ENCODE measurements around the gene TTC13. TPM values are rescaled to one million over a fixed set of nuclear protein-coding genes. Genes with fewer than 3 reads are reported as not detected.

Gene TTC13
- total RNA-seq, 1 donor from 2014 or later: 14.5 TPM

DNA sequence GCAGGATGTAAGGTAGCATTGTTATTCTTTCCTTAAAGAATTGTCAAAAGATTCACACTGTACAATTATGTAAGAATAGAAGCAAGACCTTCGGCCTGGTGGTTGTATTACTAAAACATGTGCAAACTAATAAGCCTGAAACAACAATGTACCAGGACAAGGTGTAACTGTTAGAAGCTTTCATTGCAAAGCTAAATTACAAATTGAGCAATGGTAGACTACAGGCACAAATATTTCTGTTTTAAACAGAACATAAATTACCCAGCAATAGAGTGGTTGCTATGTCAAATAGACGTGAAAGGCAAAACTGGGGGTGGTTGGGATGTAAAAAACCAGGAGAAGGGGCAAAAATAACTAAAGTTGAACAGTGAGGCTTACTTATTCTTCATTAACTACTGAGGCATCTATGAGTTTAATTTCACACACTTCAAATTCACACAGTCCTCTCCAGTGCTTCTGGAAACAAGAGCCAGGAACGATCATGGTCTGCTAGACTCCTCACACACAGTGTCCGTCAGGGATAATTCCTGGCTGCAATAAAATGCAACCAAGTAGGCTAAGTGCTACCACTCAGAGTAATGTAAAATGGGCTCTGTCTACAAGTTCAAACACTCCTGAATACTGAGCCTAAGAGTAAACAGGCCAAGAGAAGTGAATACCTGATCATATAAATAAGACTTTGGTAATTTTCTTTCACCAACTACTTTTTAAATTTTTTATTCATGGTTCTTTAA, 71.0 kb downstream of the TTC13 start:
- no peak for DNase-seq (ENCODE audit: low read depth, low spot score)

DNA sequence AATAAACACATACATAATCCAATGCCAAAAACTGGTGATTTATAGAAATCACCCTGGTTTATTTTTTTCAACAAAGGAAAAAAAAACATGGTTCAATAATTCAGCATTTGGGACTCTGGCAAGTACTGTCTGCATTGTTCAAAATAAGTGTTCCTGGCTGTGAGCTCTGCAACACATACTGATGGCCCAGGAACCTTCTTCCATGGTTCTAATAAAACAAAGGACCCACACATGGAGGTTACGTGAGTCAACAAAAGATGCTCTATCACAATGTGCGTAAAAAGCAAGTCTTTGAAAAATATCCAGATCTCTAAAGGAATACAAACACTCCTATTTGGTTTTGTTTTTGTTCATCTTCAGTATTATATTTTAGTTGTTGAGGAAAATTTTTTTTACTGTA, 72.4 kb downstream of the TTC13 start:
- DNase-seq (ENCODE audit: low read depth, low spot score): no peak

DNA sequence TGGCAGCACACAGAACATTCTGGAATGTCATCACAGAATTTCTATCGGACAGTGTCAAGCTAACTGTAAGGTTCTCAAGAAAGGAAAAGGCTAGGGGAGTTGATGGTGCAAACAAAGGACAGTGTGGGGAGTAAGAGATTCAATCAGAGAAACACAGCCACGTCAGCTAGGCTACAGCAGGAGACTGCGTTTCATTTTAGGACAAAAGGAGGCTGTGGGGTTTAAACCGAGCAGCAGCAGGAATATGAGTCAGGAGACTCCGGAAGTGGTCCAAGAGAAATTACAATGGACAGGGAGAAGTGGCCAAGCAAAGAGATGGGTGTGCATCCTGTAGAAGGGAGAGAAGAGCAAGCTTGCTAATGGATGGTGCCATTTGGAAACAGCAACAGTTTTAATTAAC, 72.9 kb downstream of the TTC13 start:
- peak; percentile 68 for DNase-seq (ENCODE audit: low read depth, low spot score)

DNA sequence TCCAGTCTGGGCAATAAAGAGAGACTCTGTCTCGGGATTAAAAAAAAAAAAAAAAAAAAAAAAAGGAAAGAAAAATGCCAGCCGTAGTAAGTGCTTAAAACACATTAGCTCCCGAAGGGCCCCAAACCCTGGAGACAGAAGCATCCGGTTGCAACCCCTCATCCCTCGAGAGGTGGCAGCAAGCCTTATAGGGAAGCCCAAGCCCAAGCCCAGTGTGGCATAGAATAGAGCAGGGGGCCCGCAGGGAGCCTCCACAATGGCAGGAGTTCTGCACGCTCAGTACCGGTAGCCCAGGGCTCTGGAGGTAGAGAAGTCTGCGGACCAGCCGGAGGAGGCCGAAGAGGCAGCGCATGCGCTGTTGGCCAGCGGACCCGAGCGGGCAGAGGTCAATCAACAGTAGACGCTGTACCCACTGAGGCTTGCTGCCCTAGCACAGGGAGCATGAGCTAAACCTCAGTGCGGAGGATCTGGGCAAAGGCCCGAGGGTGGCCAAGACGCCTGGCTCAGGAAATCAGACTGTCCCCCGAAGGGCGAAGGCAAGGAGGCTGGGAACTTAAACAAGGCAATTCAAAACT, 76.2 kb downstream of the TTC13 start:
- DNase-seq (ENCODE audit: low read depth, low spot score): no peak

DNA sequence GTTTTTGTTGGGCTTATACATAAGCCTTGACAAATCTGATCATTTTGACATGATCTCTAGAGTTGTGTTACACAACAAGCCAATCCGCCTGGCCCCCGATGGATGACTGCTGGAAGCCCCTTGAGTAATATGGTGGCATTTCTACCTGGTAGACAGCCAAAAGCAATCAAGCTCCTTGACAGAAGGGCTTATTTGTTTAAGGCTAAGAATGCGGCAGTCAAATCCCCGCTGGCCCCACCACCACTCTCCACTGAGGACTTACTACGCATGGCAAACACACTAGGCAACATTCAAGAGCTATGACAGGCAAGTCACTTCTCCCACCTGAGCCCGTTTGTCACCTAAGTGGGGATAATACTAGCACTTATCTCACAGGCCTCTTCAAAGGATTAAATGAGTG, 77.0 kb downstream of the TTC13 start:
- no peak for DNase-seq (ENCODE audit: low read depth, low spot score)

DNA sequence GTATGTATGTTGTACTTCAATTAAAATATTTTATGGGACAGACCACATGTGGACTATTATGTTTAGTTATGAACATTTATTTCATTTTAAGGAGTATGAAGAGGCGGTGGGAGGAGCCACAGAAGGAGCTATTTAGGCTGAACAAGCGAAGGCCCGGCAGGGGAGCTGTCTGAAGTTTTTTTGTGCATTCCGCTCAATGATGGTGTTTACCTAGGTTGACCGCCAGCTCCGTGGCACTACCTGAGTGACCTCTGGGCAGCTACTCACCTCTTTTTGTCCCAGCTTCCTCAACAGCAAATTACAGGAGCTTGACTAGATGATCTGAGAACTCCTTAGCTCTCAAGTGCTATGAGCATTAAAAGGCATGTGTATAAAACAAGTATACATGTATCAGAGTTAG, 77.7 kb downstream of the TTC13 start:
- no peak for DNase-seq (ENCODE audit: low read depth, low spot score)

DNA sequence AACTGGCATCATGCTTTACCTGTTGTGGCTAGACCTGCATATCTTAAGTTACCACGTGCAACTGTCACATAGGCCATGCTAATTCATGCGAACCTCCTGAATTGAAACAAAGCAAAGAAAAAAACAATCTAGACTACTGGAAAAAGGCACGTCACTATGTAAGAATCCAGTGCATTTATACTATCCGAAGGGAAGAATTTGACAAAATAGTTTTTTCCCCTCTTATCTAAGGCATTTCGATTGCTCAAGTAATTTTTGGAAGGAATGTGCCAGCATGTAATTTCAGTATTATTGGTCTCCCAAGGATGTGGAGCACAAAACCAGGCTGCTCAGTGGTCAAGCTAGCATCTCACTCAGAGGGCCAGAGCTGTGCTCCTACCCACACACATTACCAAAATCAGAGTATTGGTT, 78.8 kb downstream of the TTC13 start:
- DNase-seq (ENCODE audit: low read depth, low spot score): no peak

DNA sequence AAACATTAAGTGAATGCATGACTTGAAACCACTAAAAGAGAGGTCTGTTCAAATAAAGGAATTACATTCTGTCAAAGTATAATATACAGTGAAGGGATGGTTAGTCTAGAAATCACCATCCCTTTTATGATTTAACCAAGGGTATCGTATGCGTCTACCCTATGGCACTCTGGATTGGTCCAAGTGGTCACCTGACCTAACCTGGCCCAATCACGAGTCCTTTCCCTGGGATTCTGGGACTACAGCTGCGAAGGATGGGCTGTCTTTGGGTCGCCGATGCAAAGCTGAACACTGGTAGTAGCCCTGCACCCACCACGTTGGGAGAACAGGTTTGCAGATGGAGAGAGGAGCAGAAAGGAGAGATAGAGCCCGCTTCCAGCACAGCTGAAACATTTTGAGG, 79.9 kb downstream of the TTC13 start:
- no peak for DNase-seq (ENCODE audit: low read depth, low spot score)

DNA sequence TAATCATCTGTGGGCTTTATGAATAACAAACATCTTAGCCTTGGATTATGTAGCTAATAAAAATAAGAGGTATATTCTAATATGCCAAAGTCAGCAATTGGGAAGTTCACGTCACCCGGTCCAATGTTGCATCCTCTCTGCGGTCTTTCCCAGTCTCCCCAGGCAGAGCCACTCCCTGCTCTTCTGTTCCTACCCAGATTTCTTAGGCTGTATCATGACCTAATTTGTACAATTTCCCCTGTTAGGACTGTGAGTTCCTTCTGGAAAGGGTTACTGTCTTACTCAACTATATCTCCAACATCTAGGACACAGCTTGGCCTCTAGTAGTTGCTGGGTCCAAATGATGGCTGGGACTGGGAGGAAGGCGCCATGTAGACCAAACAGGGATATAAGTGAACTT, 80.5 kb downstream of the TTC13 start:
- no peak for DNase-seq (ENCODE audit: low read depth, low spot score)

DNA sequence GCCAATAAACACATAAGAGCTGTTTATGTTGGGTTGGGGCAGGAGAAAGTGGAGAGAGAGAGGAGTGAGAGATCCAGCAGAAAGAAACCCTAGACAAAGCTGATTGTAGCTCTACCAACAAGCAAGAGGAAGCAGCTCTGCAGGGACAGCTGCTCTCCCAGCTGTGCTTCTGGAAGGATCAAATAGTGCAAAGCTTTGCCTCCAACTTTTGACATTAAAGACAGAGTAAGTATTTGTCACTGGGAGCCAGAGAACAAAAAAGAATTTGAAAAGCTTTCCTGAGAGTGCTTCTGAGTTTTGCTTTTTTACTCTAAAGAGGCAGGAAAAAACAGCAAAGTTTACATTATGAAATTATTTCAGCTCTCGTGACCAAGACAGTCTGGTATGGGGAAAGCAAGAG, 81.9 kb downstream of the TTC13 start:
- no peak for DNase-seq (ENCODE audit: low read depth, low spot score)

DNA sequence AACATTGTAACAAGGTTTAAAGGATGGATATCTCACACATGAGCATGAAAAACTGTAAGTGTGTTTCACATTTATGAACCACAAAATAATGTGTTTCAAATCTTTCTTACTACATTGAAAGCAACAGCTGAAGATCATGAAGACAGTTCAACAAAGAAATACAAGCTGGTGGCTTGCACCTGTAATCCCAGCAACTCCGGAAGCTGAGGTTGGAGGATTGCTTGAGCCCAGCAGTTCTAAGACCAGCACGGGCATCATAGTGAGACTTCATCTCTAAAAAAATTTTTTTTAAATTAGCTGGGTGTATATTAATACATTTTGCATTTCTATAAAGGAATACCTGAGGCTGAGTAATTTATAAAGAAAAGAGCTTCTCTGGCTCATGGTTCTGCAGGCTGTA, 83.2 kb downstream of the TTC13 start:
- DNase-seq (ENCODE audit: low read depth, low spot score): no peak

DNA sequence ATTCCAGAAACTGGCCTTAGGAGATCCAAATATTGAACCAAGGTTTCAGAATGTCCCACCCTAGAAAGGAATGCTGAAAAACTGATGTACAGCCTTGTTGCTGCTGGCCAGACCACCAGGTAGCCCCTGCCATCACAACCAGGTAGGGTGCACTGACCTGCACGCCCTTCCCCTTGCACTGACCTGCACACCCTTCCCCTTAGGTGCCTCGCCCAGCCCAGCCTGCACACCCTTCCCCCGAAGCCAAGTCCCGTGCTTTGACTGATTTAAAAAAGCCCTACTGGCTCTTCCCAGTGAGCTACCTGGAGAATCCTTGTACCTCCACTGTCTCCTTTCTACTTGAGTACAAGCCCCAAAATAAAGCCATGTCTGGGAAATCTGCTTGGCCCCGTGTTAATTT, 84.0 kb downstream of the TTC13 start:
- no peak for DNase-seq (ENCODE audit: low read depth, low spot score)

DNA sequence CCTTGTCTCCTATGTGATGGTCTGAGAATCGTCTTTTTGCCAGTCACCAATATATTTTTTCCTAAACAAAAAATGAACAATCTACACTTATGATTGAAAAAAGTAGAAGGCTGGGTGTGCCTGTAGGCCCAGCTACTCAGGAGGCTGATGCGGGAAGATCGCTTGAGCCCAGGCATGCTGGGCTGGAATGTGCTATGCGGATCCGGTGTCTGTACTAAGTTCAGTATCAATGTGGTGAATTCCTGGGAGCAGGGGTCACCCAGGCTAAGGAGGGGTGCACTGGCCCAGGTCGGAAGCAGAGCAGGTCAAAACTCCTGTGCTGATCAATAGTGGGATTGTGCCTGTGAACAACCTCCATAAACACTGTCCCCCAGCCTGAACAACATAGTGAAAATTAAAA, 84.6 kb downstream of the TTC13 start:
- no peak for DNase-seq (ENCODE audit: low read depth, low spot score)

DNA sequence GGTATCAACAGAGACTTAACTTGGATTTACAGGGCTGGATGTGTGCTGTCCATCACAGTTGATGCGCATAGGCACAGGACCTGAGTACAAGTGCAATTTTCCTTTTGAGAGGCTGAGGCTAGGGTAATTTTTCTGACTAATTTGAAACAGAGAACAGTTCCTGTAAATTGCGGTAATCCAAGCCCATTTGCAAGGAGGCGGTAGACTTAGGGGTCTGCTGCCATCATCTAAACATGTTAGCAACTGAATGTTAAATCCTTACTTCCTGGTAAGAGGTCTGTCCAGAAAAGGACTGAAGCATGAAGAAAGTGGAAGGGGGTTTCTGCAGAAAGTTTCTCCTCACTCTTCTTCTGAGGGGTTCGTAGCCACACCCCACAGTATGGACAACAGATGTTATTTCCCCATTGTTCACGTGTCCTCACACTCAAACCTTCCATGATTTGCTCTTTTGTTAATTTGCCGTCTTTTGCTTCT, 86.6 kb downstream of the TTC13 start:
- DNase-seq (ENCODE audit: low read depth, low spot score): no peak

DNA sequence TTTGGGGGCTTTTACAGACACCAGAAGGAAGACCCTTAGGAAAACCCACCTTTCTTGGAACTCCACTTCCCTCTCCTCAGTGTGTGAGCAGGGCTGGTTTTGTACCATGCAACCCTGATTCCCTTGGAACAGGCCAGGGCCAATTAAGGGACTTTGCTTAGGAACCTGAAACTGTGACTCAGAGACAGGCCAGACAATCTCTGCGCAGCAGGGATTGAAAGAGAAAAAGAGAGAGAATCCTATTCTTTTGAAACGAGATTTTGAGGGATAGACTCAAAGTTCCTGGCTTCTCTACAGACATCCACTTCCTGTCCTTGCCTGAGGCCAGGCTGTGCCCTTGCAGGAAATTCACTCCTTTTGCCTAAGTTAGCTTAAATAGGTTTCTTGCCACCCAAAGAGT, 87.2 kb downstream of the TTC13 start:
- DNase-seq (ENCODE audit: low read depth, low spot score): no peak

DNA sequence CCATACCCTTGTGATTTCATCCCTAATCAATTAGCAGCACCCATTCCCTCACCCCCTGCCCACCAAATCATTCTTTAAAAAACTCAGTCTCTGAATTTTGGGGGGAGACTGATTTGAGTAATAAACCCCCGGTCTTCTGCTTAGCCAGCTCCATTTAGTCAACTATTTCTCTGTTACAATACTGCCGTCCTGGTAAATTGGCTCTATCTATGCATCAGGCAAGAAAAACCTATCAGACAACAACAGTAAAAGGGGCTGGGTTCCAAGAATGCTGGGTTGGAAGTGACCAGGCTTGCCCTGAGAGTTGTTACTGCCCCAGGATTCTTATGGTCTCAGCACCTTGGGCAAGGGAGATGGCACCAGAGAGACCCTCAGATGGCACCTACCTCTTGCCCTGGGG, 94.0 kb downstream of the TTC13 start:
- no peak for DNase-seq (ENCODE audit: low read depth, low spot score)

DNA sequence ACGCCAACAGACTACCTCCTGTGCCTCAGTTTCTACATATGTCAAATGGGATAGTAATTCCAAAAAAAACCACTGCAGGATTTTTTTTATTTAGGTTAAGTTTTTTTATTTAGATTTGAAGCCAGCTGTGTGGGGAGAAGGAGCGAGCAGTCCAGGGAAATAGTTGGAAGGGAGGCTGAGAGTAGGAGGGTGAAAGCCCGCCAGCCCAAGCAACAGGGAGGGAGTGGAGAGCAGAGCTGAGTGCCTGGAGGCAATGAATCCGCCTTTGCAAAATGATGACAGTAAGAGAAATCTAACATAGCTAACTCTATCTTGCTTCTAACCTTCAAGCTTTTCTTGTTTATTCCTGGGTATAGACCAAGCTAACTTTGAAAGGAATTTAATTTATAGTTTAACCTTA, 94.7 kb downstream of the TTC13 start:
- DNase-seq (ENCODE audit: low read depth, low spot score): no peak

DNA sequence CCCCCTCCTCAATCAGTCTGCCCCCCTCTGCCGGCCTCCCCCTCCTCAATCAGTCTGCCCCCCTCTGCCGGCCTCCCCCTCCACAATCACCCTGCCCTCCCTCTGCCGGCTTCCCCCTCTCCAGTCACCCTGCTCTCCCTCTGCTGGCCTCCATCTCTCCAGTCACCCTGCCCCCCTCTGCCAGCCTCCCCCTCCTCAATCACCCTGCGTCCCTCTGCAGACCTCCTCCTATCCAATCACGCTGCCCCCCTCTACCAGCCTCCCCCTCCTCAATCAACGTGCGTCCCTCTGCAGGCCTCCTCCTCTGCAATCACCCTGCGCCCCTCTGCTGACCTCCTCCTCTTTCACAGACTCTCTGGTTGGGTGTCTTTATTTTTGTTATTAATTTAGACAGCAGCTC, 98.9 kb downstream of the TTC13 start:
- DNase-seq (ENCODE audit: low read depth, low spot score): no peak

DNA sequence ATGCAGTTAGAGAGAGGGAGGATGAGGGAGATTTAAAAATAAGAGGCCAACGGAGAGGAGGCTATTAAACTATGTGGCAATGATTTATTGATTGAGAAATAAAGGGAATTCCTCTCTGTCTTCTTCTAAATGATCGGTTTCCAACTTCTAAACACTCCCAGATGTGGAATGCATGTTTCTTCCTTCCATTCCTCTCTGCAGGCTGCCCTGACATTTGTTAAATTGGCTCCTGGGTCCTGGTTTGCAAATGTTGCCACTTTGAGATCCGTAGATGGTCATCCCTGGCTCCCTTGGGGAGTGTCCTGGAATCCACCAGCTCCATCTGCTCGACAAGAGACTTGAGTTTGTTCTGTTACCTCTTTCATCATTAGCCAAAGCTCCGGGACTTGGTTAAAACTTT, 100.1 kb downstream of the TTC13 start:
- no peak for DNase-seq (ENCODE audit: low read depth, low spot score)

DNA sequence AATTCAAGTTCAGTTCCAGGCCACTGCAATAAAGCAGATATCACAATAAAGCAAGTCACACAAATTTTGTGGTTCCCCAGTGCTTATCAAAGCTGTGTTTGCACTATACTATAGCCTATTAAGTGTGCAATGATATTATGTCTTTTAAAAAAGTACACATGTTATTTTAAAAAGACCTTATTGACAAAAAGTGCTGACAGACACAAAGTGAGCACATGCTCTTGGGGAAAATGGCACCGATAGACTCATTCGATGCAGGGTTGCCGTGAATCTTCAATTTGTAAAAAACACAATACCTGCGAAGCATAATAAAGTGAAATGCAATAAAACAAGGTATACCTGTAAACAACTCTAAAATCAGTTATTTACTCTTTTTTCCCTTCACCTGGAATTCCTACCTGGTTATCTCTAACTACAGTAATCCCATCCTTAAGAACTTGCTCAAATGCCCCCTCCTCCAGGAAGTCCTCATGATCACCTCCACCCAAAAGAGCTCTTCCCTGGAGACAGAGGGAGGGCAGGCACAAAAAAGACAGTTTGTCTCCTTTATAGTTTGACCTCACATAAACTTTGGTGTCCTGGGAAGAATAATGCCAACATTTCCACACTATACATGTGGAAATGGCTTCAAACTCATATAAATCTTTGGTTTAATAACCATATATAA, 100.6 kb downstream of the TTC13 start:
- no peak for DNase-seq (ENCODE audit: low read depth, low spot score)

DNA sequence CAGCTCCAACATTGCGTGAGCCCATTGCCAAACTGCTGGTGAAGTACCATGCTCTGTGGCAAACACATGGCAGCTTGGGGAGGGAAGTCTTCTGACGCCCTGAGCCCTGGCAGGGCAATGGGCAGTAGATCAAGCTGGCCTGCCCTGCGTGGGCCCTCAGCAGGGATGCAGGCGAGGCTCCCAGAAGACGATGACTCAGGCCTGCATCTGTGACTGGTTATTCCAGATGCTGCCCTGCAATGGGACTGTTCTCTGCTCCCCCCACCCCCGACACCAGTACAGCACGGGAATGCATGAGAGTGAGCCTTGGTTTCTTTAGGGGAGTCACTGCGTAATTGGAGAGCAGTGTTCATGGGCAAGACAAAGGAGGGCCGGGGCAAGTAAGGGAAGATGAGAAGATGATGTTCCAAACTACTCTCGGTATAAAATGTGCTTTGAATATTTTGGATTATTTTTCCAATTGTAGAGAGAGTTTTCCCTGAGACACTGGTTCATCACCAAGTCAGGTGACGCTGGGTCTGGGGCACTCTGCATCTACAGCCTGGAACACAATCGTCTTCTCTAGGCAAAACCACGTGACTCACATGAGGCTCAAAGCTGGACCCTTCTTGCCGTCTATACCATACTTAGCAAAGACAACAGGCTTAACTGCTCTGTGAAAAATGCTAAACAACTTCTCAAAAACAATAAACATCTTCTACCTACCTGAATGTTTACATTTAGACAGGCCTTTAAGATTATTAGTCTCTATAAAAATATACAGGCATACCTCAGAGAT, 101.3 kb downstream of the TTC13 start:
- no peak for DNase-seq (ENCODE audit: low read depth, low spot score)

DNA sequence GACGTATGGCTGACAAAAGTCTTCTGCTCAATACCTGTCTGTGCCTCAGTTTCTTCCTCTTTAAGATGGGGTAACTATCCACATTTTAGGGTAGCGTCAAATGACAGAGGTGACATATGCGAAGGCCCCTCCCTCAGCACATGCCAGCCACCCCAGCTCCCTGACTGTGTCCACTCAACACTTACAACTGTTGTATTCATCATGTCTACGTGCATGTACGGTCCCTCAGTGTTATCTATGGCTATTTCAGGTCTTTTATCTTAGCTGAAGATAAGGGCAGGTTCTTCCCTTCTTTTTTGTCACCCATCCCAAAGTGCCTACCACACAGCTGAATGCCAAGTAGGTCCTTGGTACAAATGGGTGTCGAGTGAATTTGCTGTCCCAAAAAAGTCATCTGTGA, 102.0 kb downstream of the TTC13 start:
- DNase-seq (ENCODE audit: low read depth, low spot score): no peak
